Head of caudate nucleus (tissue), 42 donors: ENCODE measurements around the gene AK8.
"Not testable (repeated sequence)": the region's sequence is repeated elsewhere in the genome, so short reads cannot be mapped to it uniquely, and the experiment has no call there.

Source experiments
- DNase-seq, 42 donors: peaks; one replicate each; pipeline versions ENCODE4 v3.0.0 to v3.0.0-alpha.2; 2020 to 2021; ENCODE audit warnings: mixed read lengths in 7 of 42
- intact Hi-C: fragments of 100-400 bp; cut with DNase I; formaldehyde crosslinking; loops from one replicate; pipeline ENCODE4 v1.15.0; 2022

Gene AK8

DNA sequence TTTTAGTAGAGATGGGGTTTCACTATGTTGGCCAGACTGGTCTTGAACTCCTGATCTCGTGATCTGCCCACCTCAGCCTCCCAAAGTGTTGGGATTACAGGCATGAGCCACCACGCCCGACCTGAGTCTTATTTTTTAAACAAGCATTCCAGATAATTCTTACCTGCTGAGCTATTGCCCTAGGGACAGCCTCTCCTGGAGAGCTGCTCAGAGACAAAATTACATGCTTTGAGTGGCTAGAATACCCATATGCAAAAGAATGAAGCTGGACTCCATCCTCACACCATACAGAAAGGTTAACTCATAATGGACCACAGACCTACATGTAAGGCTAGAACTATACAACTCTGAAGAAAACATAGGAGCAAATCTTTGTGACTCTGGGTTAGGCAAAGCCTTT, 166.2 kb downstream of the AK8 start:
- intact Hi-C loops, result no loop called here
- no peak for DNase-seq

DNA sequence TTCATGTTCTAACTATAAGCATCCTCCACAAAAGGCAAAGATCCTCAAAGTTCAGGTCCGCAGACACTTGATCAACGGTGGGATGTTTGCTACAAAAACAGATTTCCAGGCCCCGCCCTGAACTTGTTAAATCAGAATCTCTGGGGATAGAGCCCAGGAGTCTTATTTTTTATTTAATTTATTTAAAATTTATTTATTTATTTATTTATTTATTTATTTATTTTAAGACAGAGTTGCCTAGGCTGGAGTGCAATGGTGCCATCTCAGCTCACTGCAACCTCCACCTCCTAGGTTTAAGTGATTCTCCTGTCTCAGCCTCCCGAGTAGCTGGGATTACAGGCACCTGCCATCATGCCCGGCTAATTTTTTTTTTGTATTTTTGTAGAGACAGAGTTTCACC, 166.9 kb downstream of the AK8 start:
- intact Hi-C loops, DNase-seq: not testable (repeated sequence)

DNA sequence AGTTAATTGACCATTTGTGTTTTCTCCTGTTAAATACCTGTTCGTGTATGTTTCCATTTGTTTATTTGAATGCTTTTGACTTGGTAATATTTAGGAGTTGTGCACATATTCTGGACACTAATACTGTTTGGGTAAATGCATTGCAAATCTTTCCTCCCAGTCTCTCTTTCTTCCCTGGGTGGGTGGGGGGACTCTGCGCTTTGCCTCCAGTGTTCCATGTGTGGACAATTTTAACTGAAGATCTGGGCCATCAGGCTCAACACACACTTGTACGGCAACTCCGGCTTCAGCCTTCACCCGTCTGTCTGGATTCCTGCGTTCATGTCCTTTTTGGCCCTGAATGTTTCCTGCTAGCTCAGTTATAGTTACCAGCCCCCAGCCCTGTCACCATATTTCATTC, 167.8 kb downstream of the AK8 start:
- intact Hi-C loops, result no loop called here

GRCh38 chr9:132708769-132709430, 169.2 kb downstream of the AK8 start:
- intact Hi-C loops, result no loop called here
- DNase-seq, result no peak

More for the DNA sequence above, 167.8 kb downstream of the AK8 start:
- DNase-seq, result no peak

- intact Hi-C loops, result no loop called here
- no peak for DNase-seq
Measured at GRCh38 chr9:132708239-132708638, 169.8 kb downstream of the AK8 start.

GRCh38 chr9:132703336-132703735, 174.7 kb downstream of the AK8 start:
- intact Hi-C loops, result no loop called here
- no peak for DNase-seq

GRCh38 chr9:132702254-132702653, 175.8 kb downstream of the AK8 start:
- no peak for DNase-seq
- intact Hi-C loops, result no loop called here

- intact Hi-C loops, result no loop called here
- no peak for DNase-seq
Measured at GRCh38 chr9:132699956-132700355, 178.1 kb downstream of the AK8 start.

- intact Hi-C loops, result no loop called here
- DNase-seq, result no peak
Measured at GRCh38 chr9:132698989-132699388, 179.1 kb downstream of the AK8 start.

GRCh38 chr9:132697230-132697629, 180.9 kb downstream of the AK8 start:
- intact Hi-C loops, result no loop called here
- DNase-seq, result no peak

DNA sequence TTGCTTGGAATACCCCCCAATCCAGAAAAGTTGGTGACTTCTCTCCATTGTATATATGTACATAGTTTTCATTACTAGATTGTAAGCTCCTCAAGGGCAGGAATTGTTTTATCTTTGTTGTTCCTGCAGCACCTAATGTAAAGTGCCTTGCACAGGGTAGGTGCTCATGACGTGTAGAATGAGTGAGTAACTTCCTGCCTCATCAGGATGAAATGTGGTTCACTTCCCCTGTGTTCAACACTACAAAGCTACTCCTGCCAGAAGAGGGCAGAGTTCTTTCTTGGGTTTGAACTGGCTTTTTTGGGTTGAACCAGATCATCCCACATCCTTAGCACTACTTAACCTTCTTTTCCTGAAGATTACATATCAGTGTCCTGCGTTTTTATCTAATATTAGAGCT, 183.9 kb downstream of the AK8 start:
- no peak for DNase-seq
- intact Hi-C loops, result no loop called here

- intact Hi-C loops, result no loop called here
- no peak for DNase-seq
Measured at GRCh38 chr9:132690696-132691095, 187.4 kb downstream of the AK8 start.

DNA sequence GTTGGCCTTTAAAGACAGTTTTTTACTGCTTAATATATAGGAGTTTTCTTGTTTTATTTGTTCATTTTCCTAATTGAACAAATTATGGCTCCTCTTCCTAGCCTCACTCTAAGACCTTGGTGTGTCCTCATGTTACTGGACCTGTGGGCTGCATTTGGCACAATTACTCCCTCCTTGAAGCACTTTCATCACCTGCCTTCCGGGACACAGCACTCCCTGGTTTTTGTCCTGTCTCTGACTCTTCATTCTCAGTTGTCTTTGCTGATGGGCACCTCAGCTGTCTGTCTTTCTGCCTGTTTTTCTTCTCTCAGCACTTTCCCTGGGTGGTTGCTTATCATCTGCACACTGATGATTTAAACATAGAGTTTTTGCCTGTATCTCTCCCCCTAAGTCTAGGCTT, 194.2 kb downstream of the AK8 start:
- no peak for DNase-seq
- intact Hi-C loops, result no loop called here

DNA sequence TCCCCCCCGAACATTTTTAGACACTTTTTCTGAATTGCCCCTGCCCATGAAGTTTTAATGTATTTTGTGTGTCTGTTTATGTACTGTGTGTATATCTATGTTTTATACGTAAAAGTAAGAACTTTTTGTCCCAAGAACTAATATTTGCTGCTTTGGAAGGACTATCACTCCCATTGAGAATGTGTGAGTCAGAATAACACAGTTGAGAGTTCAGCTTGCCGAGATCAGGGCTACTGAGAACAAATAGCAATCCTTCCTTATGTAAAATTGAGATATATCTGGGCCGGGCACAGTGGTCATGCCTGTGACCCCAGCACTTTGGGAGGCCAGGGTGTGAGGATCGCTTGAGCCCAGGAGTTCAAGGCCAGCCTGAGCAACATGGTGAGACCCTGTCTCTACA, 196.5 kb downstream of the AK8 start:
- DNase-seq, result no peak
- intact Hi-C loops, result no loop called here

DNA sequence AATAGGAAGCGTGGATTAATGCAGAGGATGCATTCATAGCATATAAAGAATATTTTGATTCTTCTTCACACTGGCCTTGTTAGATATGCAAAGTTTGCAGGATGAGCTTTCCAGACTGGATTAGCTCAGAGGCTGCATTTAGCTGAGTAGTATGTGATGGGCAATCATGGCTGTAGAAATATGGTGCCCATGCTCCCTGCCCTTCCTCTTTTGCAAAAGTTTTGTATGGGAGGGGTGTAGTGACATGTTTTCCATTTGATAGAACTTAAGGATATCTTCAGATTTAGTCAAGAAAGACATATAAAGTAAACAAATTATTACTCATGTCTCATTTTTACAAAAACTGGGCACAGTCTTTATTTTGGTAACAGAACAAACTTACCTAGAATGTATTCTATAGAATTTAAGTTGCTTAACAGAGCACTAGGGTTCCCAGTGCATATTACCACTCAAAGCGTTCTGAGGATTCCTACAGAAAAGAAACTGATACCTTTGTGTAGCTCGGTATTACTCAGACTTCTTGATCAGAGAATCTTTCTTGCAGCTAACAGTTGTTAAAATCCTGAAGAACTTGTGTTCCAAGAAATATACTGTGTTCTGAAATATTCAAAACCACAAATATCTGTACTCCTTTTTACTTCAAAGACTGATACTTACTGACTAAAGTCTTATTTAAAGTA, 198.0 kb downstream of the AK8 start:
- DNase-seq, result no peak
- intact Hi-C loops, result no loop called here

GRCh38 chr9:132677976-132678375, 200.1 kb downstream of the AK8 start:
- no peak for DNase-seq
- intact Hi-C loops, result no loop called here
